HG03342 (cell line): ENCODE results near the gene NFE2L3.
"Not testable (repeated sequence)": the region's sequence is repeated elsewhere in the genome, so short reads cannot be mapped to it uniquely, and the experiment has no call there.

Experiments used
- ATAC-seq: cut with Tn5 transposase; IDR thresholded peaks from one replicate; pipeline ENCODE4 v1.9.1; 2021; ENCODE audit warnings: mild to moderate bottlenecking, moderate library complexity; ENCODE audit not compliant: unreplicated experiment

NFE2L3 gene

DNA sequence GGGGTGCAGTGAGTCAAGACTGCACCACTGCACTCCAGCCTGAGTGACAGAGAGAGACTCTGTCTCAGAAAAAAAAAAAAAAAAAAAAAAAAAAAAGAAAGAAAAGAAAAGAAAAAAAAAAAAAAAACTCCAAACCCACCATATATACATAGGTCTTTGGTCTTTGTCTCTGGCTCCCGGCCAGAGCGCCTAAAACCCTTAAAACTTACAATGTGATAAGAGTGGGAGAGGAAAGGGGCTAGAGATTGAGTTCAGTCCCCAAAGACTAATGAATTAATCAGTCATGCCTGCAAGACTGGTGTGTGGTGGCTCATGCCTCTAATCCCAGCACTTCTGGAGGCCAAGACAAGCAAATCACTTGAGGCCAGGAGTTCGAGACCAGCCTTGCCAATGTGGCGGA is 6.8 kb upstream of the NFE2L3 start:
- no peak for ATAC-seq

DNA sequence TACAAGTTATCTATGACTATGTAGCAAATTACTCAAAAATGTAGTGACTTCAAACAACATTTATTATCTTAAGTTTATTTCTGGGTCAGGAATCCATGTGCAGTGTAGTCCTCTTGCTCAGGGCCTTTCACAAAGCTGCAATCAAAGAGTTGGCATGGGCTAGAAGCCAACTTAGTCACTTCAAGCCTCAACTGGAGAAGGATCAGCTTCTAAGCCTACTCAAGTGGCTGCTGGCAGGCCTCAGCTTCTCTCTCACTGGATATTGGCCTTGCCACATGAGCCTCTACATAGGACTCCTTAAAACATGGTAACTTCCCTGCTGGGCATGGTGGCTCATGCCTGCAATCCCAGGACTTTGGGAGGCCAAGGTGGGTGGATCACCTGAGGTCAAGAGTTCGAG is 5.0 kb upstream of the NFE2L3 start:
- ATAC-seq: no peak

DNA sequence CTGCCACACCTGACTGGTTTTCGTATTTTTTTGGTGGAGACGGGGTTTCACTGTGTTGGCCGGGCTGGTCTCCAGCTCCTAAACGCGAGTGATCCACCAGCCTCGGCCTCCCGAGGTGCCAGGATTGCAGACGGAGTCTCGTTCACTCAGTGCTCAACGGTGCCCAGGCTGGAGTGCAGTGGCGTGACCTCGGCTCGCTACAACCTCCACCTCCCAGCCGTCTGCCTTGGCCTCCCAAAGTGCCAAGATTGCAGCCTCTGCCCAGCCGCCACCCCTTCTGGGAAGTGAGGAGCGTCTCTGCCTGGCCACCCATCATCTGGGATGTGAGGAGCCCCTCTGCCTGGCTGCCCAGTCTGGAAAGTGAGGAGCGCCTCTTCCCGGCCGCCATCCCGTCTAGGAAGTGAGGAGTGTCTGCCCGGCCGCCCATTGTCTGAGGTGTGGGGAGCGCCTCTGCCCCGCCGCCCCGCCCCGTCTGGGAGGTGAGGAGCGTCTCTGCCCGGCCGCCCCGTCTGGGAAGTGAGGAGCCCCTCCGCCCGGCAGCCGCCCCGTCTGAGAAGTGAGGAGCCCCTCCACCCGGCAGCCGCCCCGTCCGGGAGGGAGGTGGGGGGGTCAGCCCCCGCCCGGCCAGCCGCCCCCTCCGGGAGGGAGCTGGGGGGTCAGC is 4.2 kb upstream of the NFE2L3 start:
- not testable (repeated sequence) for ATAC-seq

DNA sequence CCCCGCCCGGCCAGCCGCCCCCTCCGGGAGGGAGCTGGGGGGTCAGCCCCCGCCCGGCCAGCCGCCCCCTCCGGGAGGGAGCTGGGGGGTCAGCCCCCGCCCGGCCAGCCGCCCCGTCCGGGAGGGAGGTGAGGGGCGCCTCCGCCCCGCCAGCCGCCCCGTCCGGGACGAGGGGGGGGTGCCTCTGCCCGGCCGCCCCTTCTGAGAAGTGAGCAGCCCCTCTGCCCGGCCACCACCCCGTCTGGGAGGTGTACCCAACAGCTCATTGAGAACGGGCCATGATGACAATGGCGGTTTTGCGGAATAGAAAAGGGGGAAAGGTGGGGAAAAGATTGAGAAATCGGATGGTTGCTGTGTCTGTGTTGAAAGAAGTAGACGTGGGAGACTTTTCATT is 3.7 kb upstream of the NFE2L3 start:
- ATAC-seq: not testable (repeated sequence)

DNA sequence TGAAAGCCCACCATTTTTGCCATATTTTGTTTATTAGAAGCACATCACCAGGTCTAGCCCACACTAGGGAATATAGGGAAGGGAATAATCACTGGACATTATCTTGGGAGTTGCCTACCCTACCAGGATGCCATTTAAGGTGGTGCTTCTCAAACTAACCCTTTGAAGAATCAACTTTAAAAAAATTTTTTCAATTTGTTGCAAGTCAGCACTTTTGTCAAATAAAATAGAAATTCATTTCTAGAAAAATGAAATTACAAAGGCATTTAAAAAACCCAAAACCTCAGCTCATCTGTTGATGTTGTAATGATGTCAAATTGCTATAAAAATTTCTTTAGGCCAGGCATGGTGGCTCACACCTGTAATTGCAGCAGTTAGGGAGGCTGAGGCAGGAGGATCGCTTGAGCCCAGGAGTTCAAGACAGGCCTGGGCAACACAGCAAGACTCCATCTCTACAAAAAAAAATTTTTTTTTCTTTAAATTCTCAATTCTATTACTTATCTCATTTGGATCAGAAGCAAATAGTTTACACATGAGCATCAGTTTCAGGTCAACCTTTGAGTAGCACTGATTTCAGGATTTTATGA is 2.5 kb upstream of the NFE2L3 start:
- no peak for ATAC-seq

DNA sequence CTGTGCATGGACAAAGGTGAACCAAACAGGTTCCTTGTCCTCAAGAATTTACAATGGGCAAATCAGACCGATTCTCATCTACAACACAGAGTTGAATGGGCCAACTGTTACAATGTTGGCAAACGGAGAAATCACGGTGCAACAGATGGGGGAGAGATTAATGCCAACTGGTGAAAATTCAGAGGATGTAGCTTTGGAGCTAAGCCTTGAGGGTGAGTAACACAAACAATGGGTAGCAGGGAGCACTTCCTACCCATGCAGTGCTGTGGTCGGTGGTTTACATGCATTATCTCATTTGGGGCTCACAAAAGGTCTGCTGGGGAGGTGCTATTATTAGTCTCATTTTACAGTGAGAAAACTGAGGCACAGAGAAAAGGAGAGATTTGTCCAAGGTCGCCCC is 902 bp upstream of the NFE2L3 start:
- ATAC-seq: no peak

DNA sequence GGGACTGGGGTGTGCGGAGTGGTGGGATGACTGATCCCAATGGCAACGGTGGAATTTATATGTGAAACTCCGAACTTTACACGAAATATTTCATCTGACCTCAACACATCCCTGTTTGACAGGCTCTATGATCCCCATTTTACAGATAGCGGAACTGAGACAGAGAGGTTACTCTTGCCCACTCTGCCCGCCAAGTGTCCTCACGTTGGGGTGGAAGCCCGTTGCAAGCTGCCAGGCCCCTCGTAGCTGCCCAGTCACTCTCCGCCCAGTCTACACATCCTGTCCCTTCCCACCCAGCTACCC is 397 bp upstream of the NFE2L3 start:
- no peak for ATAC-seq

DNA sequence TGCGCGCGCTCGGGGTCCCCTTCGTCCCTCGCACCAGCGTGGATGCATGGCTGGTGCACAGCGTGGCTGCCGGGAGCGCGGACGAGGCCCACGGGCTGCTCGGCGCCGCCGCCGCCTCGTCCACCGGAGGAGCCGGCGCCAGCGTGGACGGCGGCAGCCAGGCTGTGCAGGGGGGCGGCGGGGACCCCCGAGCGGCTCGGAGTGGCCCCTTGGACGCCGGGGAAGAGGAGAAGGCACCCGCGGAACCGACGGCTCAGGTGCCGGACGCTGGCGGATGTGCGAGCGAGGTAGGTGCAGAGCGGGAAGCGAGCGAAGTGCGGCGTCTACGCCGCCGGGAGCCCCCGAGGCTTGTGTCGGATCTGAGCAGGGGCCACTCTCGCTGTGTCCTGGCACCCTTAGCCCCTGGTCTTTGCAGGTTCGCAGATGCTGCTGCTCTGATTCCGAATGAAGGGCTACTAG is 813 bp downstream of the NFE2L3 start:
- not testable (repeated sequence) for ATAC-seq

DNA sequence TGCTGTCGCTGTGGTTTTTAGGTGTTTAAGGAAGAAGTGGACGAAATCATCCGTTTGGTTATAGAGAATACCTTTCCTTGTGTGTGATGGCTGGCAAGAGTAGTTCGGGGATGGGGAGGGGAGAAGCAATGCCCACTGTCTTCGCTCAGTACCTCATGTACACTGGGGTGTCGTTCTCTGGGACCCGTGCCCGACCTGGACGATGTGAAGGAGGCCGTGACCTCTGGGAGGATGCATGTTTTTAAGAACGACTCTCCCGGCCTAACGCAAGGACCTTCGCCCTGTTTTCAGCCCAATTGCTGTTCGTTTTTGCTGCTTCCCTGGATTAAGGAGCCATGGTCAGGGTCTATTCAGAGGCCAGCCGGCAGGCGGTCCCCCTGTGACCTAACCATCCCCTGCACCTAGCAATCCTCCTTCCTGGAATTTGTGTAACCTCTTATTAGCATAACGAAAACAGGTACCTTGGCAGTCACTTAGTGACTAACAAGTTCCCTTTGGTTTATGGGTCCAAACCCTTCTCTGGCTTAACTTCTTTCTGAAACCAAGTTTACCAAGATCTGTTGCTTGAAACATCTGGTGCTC is 1.3 kb downstream of the NFE2L3 start:
- no peak for ATAC-seq

DNA sequence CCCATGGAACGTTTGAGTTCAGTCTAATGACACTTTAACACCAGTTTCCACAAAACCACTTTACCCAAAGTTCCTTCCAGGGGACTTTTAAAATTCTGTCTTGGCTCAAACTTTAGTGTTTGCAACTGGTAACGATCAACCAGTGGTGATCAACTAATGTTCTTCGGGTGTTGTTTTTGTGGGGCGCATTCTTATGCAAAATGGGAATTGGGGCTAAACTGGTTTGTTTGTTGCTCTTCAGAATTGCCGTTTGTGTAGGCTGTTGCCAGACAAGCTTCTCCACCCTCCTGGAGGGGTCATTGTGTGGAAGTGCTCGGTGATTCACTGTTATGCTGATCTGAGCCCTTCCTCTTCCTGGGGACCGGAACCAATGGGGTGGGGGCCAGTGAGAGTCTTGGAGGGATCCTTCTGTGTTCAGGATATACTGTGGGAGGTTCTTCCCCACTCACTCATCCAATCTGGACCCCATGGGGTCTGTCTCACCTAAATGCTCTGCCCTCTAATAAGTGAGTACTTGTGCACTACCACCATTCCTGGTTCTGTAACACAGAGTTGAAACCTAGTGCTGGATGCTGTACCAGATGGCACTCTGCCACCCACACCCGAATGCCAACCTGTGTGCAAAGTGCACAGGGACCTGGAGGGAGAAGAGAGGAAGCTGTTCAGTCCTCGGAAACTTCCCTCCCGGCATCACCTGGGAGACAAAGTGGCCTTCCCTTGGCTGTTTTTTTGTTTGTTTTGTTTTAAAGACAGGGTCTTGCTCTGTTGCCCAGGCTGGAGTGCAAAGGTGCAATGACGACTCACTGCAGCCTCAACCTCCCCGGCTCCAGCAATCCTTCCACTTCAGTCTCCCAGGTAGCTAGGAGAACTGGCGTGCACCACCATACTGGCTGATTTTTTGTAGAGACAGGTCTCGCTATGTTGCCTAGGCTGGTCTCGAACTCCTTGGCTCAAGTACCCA is 2.1 kb downstream of the NFE2L3 start:
- no peak for ATAC-seq

DNA sequence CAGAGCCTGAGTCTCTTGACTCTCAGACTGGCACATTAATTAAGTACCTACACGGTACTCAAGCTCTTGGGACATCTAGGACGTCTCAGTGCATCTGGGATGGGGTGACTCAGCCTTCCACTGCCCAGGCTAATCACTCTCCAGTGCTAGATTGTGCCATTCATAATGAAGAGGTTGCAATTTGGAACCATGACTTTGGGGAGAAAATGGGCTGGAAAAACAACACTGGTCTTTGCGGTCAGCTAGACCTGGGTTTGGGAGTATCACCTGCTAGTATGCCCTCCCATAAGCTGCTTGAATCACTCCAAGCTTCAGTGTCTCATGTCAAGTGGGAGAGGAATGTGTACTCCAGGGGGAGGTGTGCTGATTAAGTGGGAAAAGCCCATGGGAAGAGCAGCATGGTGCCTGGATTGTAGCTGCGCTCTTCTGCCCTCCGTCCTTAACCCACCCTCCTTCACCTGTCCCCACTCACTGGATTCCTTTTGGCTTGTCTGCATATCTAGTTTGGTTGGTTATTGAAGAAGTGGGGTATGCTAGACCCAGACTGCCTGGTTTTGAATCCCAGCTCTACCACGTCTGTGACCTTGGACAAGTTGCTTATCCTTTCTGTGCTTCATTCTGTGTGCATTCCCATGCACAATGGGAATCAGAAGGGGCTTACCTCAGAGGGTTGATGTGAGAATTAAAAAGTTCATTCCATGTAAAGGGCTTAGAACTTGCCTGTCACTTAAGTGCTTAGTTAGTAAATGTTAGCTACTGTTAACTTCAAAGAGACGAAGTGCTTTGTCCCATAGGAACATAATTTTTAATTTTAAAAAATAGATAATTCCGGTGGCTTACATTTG is 3.8 kb downstream of the NFE2L3 start:
- no peak for ATAC-seq

DNA sequence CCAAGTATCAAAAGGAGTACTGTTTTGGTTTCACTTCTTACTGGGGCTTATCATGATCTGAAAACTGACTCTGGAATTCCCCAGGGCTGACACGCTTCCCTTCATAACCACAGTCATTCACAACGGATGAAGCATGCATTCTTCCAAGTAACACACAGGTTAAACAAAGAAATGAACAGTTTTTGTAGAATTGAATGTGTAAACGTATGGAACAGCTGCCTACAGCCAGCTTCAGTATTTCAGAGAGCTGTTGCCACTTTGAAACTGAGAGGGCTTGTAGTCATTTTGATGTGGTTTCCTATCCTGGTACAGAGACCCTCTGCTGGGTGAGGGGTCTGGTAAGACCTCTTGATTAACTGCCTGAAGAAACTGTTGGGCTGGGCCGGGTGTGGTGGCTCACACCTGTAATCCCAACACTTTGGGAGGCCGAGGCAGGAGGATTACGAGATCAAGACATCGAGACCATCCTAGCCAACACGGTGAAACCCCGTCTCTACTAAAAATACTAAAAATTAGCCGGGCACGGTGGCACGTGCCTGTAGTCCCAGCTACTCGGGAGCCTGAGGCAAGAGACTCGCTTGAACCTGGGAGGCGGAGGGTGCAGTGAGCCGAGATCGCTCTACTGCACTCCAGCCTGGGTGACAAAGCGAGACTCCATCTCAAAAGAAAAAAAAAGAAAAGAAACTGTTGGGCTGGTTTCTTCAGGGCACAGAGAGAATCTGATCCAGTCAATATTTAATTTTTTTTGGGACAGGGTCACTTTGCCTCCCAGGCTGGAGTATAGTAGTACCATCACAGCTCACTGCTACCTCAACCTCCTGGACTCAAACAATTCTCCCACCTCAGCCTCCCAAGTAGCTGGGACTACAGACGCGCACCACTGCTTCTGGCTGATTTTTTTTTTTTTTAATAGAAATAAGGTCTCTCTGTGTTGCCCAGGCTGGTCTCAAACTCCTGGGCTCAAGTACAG is 4.7 kb downstream of the NFE2L3 start:
- peak; percentile 27 for ATAC-seq

DNA sequence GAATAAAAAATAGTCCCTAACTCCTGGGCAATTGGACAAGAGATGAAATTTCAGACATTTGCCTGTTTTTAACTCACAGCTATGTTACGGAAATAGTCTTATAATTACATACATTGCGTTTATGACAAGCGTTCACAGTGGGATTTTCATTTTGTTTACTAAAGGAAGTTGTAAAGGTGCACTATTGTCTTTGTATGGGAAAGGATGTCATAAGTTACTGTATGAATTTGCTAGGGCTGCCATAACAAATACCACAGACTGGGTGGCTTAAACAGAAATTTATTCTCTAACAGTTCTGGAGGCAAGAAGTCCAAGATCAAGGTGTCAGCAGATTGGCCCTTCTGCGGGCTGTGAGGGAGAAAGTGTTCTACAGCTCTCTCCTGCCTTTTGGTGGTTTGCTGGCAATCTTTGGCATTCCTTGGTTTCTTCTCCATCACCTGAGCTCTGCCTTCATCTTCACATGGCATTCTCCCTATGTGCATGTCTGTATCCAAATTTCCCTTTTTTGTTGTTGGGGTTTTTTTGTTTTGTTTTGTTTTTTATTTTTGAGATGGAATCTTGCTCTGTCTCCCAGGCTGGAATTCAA is 5.6 kb downstream of the NFE2L3 start:
- no peak for ATAC-seq

DNA sequence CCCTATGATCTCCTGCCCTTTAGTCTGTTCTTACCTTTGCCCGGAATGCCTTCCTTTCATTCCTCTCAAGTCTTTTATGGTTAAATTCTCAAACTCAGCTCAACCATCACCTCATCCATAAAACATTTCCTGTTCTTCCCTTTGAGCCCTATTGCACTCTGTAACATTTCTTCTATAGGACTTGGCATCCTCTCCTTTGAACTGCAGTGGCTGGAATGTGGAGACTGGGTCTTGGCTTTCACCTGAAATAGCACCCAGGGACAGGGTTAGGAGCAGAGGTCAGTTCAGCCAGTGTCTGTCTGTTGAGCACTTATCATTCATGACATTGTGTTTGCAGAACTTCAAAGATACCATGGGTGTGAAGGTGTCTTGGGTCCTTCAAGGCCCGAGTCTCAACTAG is 7.2 kb downstream of the NFE2L3 start:
- no peak for ATAC-seq

DNA sequence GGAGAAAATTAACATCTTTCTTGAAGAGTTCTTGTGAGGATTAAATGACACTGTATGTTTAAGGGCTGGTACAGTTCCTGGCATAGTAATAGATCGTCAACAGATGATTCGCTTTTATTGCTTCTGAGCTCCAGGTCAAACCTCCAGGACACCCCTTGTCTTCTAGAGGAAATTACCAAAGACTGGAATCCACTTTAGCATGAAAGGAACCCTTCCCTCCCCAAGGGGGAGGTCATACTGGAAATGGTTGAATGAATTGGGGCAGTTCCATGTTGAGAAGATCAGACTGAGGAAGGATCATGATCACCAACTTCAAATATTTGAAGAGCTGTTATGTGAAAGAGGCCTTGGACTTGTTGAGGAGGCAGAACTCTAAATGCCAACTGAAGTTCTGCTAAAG is 8.9 kb downstream of the NFE2L3 start:
- no peak for ATAC-seq

DNA sequence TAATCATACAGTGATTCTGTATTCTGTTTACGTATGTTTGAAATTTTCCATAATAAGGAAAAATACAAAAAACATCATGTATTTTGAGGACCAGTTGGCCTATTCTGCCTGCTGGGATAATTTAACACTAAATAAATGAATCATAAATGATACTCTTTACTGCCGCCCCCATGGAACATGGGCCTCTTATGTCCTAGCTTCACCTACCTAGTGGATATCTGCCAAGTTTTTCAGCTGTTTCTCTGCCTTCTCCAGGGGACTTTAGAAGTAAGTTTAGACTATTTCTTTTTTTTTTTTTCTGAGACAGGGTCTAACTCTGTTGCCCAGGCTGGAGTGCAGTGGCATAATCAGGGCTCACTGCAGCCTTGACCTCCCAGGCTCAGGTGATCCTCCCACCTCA is 10.4 kb downstream of the NFE2L3 start:
- ATAC-seq: no peak

DNA sequence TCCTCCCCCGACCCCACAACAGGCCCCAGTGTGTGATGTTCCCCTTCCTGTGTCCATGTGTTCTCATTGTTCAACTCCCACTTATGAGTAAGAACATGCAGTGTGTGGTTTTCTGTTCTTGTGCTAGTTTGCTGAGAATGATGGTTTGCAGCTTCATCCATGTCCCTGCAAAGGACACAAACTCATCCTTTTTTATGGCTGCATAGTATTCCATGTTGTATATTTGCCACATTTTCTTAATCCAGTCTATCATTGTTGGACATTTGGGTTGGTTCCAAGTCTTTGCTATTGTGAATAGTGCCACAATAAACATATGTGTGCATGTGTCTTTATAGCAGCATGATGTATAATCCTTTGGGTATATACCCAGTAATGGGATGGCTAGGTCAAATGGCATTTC is 11.8 kb downstream of the NFE2L3 start:
- ATAC-seq: not testable (repeated sequence)

DNA sequence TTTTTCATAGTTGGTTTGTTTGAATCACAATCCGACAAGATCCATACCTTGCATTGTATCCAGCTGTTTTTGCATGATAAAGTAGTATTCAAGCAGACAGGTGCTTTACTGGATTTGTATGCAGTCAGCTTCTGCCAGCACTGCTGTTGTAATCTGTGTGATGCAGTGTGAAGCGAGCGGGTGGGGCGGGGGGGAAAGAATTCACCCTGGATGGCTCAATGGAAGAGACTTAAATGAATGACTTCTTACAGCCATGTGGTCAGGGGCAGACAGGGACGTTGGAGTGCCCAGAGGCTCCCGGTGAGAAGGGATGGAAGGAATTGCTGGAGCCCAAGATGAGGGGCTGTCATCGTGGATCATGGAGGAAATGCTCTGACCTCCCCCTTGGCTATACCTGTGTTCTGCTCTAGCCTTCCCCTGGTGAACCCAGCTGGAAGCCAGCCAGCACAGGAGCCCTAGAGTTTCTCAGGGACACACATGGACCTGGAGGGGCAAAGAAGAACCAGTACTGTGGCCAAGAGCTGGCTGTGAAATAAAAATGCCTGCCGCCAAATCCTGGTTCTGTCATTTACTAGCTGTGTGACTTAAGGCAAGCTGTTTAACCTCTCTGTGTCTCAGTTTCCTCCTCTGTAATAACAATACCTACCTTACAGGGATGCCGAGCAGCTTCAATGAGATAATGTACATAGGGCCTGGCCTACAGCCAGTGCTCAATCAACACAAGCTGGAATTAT is 14.1 kb downstream of the NFE2L3 start:
- ATAC-seq: no peak
